ENCODE results near the gene ELOVL5.

Gene ELOVL5

GRCh38 chr6:53238311-53238710 lies 110.4 kb downstream of the ELOVL5 start:
- no peak for DNase-seq (ENCODE audit: low read depth)

GRCh38 chr6:53236241-53236640 lies 112.5 kb downstream of the ELOVL5 start:
- DNase-seq (ENCODE audit: low read depth) = no peak

GRCh38 chr6:53235508-53235907 lies 113.2 kb downstream of the ELOVL5 start:
- DNase-seq (ENCODE audit: low read depth) = no peak

GRCh38 chr6:53233309-53233708 lies 115.4 kb downstream of the ELOVL5 start:
- no peak for DNase-seq (ENCODE audit: low read depth)

DNA sequence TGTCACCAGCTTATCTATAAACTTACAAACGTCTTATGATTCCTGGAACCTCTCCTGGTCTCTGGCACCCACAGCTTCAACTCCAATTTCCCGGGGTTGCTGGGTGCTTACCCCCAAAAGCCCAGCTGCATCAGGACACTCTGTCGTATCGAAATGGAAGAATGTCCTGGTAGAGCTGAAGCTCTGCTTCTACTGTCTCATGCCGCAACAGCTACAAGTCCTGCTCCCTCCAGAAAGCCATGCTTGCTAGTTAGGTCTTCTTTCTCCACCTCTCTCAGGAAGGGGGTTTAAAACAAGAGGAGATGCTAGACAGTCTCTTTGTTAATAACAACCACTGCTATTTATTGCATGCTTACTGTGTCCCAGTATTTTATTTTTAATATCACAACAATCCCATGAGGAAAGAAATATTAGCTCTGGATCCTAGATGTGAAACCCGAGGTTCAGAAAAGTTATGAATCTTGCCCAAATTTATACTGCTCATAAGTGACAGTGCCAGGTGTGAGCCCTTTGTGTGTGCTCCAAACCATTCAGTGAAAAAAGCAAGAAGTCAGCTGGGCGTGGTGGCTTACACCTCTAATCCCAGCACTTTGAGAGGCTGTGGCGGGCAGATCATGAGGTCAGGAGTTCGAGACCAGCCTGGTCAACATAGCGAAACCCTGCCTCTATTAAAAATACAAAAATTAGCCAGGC lies 117.8 kb downstream of the ELOVL5 start:
- DNase-seq (ENCODE audit: low read depth) = no peak

- DNase-seq (ENCODE audit: low read depth) = no peak
Measured at GRCh38 chr6:53227847-53228246, 120.9 kb downstream of the ELOVL5 start.

DNA sequence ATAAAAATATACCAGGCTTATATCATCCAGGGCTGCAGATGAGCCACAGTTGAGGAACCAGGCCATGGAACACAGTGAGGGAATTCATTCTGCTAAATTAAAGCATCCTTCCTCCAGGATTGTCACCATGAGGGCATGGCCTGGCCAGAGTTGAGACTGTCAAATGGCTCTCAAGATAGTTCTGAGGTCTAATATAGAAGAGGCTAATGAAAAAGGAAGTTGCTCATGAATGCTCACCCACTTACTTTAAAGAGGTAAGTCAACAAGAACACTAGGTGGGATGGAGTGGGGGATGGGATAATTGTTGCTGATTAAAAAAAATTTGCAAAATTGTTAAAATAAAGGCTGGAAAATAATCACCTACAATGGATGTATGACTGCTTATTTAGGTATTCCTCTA lies 128.1 kb downstream of the ELOVL5 start:
- DNase-seq (ENCODE audit: low read depth) = no peak
